Stimulated activated CD4-positive, alpha-beta T cell treated with anti-CD3 and anti-CD28 coated beads, Interleukin-4, amount 100 ng/mL, for 4 hours (primary cell): ENCODE results near the gene RAB11FIP2.
"Not testable (repeated sequence)": the region's sequence is repeated elsewhere in the genome, so short reads cannot be mapped to it uniquely, and the experiment has no call there.

Experiments
- DNase-seq, 2 experiments: peaks; one replicate each; pipeline ENCODE4 v3.0.0-alpha.2; 2020

RAB11FIP2 gene

GRCh38 chr10:118046395-118047156, at the start of gene RAB11FIP2:
RAB11FIP2 (minus strand) TSS chr10:118046941; CDS start chr10:118046163, 778 bp downstream.
- peak; percentile 93 to 94 for DNase-seq

GRCh38 chr10:118096022-118096421, 49.3 kb upstream of the RAB11FIP2 start:
- no peak for DNase-seq

- DNase-seq, result no peak
Observed at GRCh38 chr10:118092209-118092608, 45.5 kb upstream of the RAB11FIP2 start.

- DNase-seq, result no peak
Observed at GRCh38 chr10:118080817-118081216, 34.1 kb upstream of the RAB11FIP2 start.

- DNase-seq, result no peak
Observed at GRCh38 chr10:118076705-118077104, 30.0 kb upstream of the RAB11FIP2 start.

- no peak for DNase-seq
Observed at GRCh38 chr10:118072840-118073239, 26.1 kb upstream of the RAB11FIP2 start.

GRCh38 chr10:118067389-118067788, 20.6 kb upstream of the RAB11FIP2 start:
- not testable (repeated sequence) for DNase-seq

GRCh38 chr10:118062798-118063238, 16.1 kb upstream of the RAB11FIP2 start:
- DNase-seq, result no peak

GRCh38 chr10:118058371-118058770, 11.6 kb upstream of the RAB11FIP2 start:
- DNase-seq, result no peak

GRCh38 chr10:118057361-118057760, 10.6 kb upstream of the RAB11FIP2 start:
- no peak for DNase-seq

- DNase-seq, result no peak
Observed at GRCh38 chr10:118054383-118054782, 7.6 kb upstream of the RAB11FIP2 start.

GRCh38 chr10:118052816-118053215, 6.1 kb upstream of the RAB11FIP2 start:
- DNase-seq, result no peak

- no peak for DNase-seq
Observed at GRCh38 chr10:118047880-118048279, 1.1 kb upstream of the RAB11FIP2 start.

- no peak for DNase-seq
Observed at GRCh38 chr10:118047157-118047719, 497 bp upstream of the RAB11FIP2 start.

- no peak for DNase-seq
Observed at GRCh38 chr10:118045837-118046394, 825 bp downstream of the RAB11FIP2 start.

- DNase-seq, result no peak
Observed at GRCh38 chr10:118045158-118045836, 1.4 kb downstream of the RAB11FIP2 start.

- no peak for DNase-seq
Observed at GRCh38 chr10:118042827-118043242, 3.9 kb downstream of the RAB11FIP2 start.

GRCh38 chr10:118042336-118042735, 4.4 kb downstream of the RAB11FIP2 start:
- DNase-seq, result no peak

- DNase-seq, result no peak
Observed at GRCh38 chr10:118041316-118041715, 5.4 kb downstream of the RAB11FIP2 start.

- no peak for DNase-seq
Observed at GRCh38 chr10:118036281-118036875, 10.4 kb downstream of the RAB11FIP2 start.

GRCh38 chr10:118035354-118036005, 11.3 kb downstream of the RAB11FIP2 start:
- DNase-seq, result no peak

- DNase-seq, result no peak
Observed at GRCh38 chr10:118034791-118035261, 11.9 kb downstream of the RAB11FIP2 start.
